ENCODE measurements around the gene PLXNC1. TPM values are rescaled to one million over a fixed set of nuclear protein-coding genes. Genes with fewer than 3 reads are reported as not detected.

Gene PLXNC1
- total and polyA plus RNA-seq, 4 donors, result 1.7 to 70.0 (median 36.3) TPM

- 72 to 90% methylated on average over 3 of the region's 3 CpGs for WGBS, 2 donors
- H3K27me3 ChIP-seq (ENCODE audit: control insufficient read depth in 3 of 3, insufficient read depth in 3 of 3, low read length in 2 of 3), result no peaks in the 10 kb centered on the region
- no peak for ATAC-seq (ENCODE audit: insufficient read depth, low FRiP score)
- DNase-seq, result no peak
- peaks cover 0 to 1% (median 0%) of the 10 kb centered on the region in 4 donors for H3K36me3 ChIP-seq (ENCODE audit: control insufficient read depth in 4 of 4, insufficient read depth in 4 of 4, low read length in 4 of 4)
- H3K4me3 ChIP-seq, result no peak overlapping the region
- TF ChIP-seq CTCF (IDR thresholded peaks at IDR 0.05; ENCODE audit: control extremely low read depth, extremely low read depth), result no peak
- peaks cover 0 to 5% (median 0%) of the 10 kb centered on the region in 5 donors for H3K4me1 ChIP-seq (ENCODE audit: control insufficient read depth in 5 of 5, insufficient read depth in 5 of 5, low read length in 5 of 5)
- H3K27ac ChIP-seq (ENCODE audit: low read depth in 1 of 2, low read length in 1 of 2), result no peak overlapping the region
- H3K9me3 ChIP-seq (ENCODE audit: control insufficient read depth in 4 of 4, insufficient read depth in 3 of 4, low read length in 3 of 4), result no peaks in the 10 kb centered on the region
- H3K9ac ChIP-seq (ENCODE audit: insufficient read depth in 1 of 2, low read length in 2 of 2), result no peak overlapping the region
These were observed 106.6 kb downstream of the PLXNC1 start for GRCh38 chr12:94255006-94255405.

- TF ChIP-seq CTCF (IDR thresholded peaks at IDR 0.05; ENCODE audit: control extremely low read depth, extremely low read depth), result no peak
- Histone ChIP-seq H3K4me3 (no peak overlapping the region), H3K9ac (ENCODE audit: insufficient read depth in 1 of 2, low read length in 2 of 2) (no peak overlapping the region), H3K9me3 (ENCODE audit: control insufficient read depth in 4 of 4, insufficient read depth in 3 of 4, low read length in 3 of 4) (no peaks in the 10 kb centered on the region), H3K4me1 (ENCODE audit: control insufficient read depth in 5 of 5, insufficient read depth in 5 of 5, low read length in 5 of 5) (peaks cover 0 to 6% (median 0%) of the 10 kb centered on the region in 5 donors), H3K27ac (ENCODE audit: low read depth in 1 of 2, low read length in 1 of 2) (peak overlapping the region in 1 of 2 donors; percentile 24), H3K27me3 (ENCODE audit: control insufficient read depth in 3 of 3, insufficient read depth in 3 of 3, low read length in 2 of 3) (no peaks in the 10 kb centered on the region), H3K36me3 (ENCODE audit: control insufficient read depth in 4 of 4, insufficient read depth in 4 of 4, low read length in 4 of 4) (peaks cover 0 to 1% (median 0%) of the 10 kb centered on the region in 4 donors)
- no peak for DNase-seq
- no peak for ATAC-seq (ENCODE audit: insufficient read depth, low FRiP score)
These were observed 107.1 kb downstream of the PLXNC1 start for GRCh38 chr12:94255428-94255827.

GRCh38 chr12:94258593-94258992 is 110.2 kb downstream of the PLXNC1 start:
- Histone ChIP-seq H3K27ac (ENCODE audit: low read depth in 1 of 2, low read length in 1 of 2) (no peak overlapping the region), H3K36me3 (ENCODE audit: control insufficient read depth in 4 of 4, insufficient read depth in 4 of 4, low read length in 4 of 4) (no peaks in the 10 kb centered on the region), H3K4me1 (ENCODE audit: control insufficient read depth in 5 of 5, insufficient read depth in 5 of 5, low read length in 5 of 5) (peaks cover 8 to 23% (median 16%) of the 10 kb centered on the region in 5 donors), H3K9ac (ENCODE audit: insufficient read depth in 1 of 2, low read length in 2 of 2) (no peak overlapping the region), H3K27me3 (ENCODE audit: control insufficient read depth in 3 of 3, insufficient read depth in 3 of 3, low read length in 2 of 3) (no peaks in the 10 kb centered on the region), H3K9me3 (ENCODE audit: control insufficient read depth in 4 of 4, insufficient read depth in 3 of 4, low read length in 3 of 4) (no peaks in the 10 kb centered on the region), H3K4me3 (no peak overlapping the region)
- TF ChIP-seq CTCF (IDR thresholded peaks at IDR 0.05; ENCODE audit: control extremely low read depth, extremely low read depth), result no peak
- WGBS, 2 donors, result 78 to 87% methylated on average over 2 of the region's 2 CpGs
- DNase-seq (no peak), ATAC-seq (ENCODE audit: insufficient read depth, low FRiP score) (no peak)

- Histone ChIP-seq H3K9ac (ENCODE audit: insufficient read depth in 1 of 2, low read length in 2 of 2) (no peak overlapping the region), H3K36me3 (ENCODE audit: control insufficient read depth in 4 of 4, insufficient read depth in 4 of 4, low read length in 4 of 4) (no peaks in the 10 kb centered on the region), H3K4me3 (no peak overlapping the region), H3K9me3 (ENCODE audit: control insufficient read depth in 4 of 4, insufficient read depth in 3 of 4, low read length in 3 of 4) (no peaks in the 10 kb centered on the region), H3K27ac (ENCODE audit: low read depth in 1 of 2, low read length in 1 of 2) (no peak overlapping the region), H3K4me1 (ENCODE audit: control insufficient read depth in 5 of 5, insufficient read depth in 5 of 5, low read length in 5 of 5) (peaks cover 8 to 38% (median 25%) of the 10 kb centered on the region in 5 donors), H3K27me3 (ENCODE audit: control insufficient read depth in 3 of 3, insufficient read depth in 3 of 3, low read length in 2 of 3) (no peaks in the 10 kb centered on the region)
- DNase-seq, result no peak
- ATAC-seq (ENCODE audit: insufficient read depth, low FRiP score), result no peak
- 93 to 95% methylated on average over 3 of the region's 3 CpGs for WGBS, 2 donors
- no peak for TF ChIP-seq CTCF (IDR thresholded peaks at IDR 0.05; ENCODE audit: control extremely low read depth, extremely low read depth)
These were observed 111.6 kb downstream of the PLXNC1 start for GRCh38 chr12:94260017-94260416.

Measured in lung (tissue), 12 donors.